SH-SY5Y (cell line): ENCODE data around the gene NEK7.

Experiments used
- GATA2 ChIP-seq: IDR thresholded peaks from 2 replicates; pipeline ENCODE4 v1.6.1; 2011; ENCODE audit warnings: mild to moderate bottlenecking, low read depth, low read length
- GATA3 ChIP-seq: IDR thresholded peaks from 2 replicates; pipeline ENCODE4 v1.6.1; 2011; ENCODE audit warnings: low read depth, mild to moderate bottlenecking, low read length, moderate library complexity

NEK7 gene

GRCh38 chr1:198290089-198290683, 133.4 kb downstream of the NEK7 start:
- TF ChIP-seq GATA2 (no peak), GATA3 (no peak)

GRCh38 chr1:198291036-198291435, 134.2 kb downstream of the NEK7 start:
- TF ChIP-seq GATA3 (no peak), GATA2 (no peak)

DNA sequence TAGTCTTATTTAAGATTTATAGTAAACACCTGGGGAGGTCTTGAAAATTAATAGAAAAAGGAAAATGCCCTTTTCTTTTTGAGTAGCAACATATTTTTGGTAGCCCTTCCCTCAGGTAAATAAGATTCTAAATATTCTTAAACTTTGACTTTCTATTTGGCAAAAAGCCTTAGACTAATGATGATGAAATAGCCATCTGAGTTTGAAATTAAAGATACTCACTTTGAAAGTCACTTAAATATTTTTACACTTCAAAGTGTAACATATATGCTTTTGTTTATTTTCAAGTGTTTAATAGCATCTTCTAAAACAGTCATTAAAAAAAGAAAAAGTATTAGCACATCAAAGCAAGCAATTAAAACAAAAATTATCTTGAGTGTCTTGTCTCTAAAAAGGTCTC, 135.1 kb downstream of the NEK7 start:
- TF ChIP-seq GATA2 = no peak
- no peak for TF ChIP-seq GATA3

- TF ChIP-seq GATA3 = no peak
- TF ChIP-seq GATA2 = no peak
Observed at GRCh38 chr1:198295225-198295624, 138.4 kb downstream of the NEK7 start.

DNA sequence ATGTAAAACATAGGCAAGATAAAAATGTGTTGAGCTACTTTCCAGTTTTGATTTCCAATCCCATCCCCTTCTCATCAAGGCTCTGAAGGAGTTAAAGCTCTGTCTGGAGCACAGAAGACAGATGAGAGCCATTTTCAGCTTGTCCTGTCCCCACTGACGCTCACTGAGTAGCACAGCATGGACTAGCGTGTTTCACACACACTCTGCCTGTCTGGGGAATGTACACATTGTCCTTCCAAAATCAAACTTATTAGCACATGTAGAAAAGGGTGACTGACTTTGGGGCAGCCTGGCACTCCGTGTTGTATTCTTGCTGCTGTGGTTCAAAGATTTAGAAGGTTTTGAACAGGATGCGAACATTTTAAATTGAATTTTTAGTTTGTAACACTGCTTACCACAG, 139.2 kb downstream of the NEK7 start:
- TF ChIP-seq GATA2 (no peak), GATA3 (no peak)

GRCh38 chr1:198297281-198297680, 140.5 kb downstream of the NEK7 start:
- TF ChIP-seq GATA3 = no peak
- TF ChIP-seq GATA2 = no peak

DNA sequence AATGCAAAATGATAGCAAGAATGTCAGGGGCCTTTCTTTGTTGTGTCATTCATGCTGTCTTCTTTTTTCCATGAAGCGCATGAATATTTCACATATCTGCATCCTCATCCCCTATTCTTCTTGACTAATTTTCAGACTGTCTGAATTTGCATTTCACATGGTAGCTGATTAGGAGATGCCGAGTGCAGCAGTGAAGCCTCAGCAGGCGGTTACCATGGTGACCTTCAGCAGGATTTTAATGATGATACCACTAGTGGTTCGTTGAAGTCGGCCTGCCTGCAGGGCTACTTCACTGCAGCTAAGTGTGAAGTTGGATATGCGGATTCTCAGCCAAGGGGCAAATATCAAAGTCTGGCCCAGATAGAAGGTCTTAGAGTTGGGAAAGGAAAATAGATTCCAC, 141.8 kb downstream of the NEK7 start:
- TF ChIP-seq GATA3 = no peak
- no peak for TF ChIP-seq GATA2

- TF ChIP-seq GATA2 (no peak), GATA3 (no peak)
Observed at GRCh38 chr1:198300451-198300850, 143.7 kb downstream of the NEK7 start.

- no peak for TF ChIP-seq GATA2
- TF ChIP-seq GATA3 = no peak
Observed at GRCh38 chr1:198304431-198304830, 147.6 kb downstream of the NEK7 start.

GRCh38 chr1:198316546-198317100, 159.8 kb downstream of the NEK7 start:
- TF ChIP-seq GATA3 (no peak), GATA2 (no peak)

- no peak for TF ChIP-seq GATA3
Observed at GRCh38 chr1:198318085-198318484, 161.3 kb downstream of the NEK7 start.

DNA sequence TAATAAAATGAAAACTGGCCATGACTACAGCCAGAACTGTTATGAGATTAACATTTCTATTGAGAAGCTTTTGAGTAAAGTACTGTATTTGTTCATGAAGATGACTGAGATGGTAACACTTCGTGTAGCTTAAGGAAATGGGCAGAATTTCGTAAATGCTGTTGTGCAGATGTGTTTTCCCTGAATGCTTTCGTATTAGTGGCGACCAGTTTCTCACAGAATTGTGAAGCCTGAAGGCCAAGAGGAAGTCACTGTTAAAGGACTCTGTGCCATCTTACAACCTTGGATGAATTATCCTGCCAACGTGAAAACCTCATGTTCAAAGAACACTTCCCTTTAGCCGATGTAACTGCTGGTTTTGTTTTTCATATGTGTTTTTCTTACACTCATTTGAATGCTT, 164.0 kb downstream of the NEK7 start:
- no peak for TF ChIP-seq GATA3
- no peak for TF ChIP-seq GATA2

GRCh38 chr1:198326232-198326631, 169.4 kb downstream of the NEK7 start:
- TF ChIP-seq GATA2 = no peak
- no peak for TF ChIP-seq GATA3

GRCh38 chr1:198326915-198327314, 170.1 kb downstream of the NEK7 start:
- TF ChIP-seq GATA2 (no peak), GATA3 (no peak)

GRCh38 chr1:198328458-198329032, 171.7 kb downstream of the NEK7 start:
- TF ChIP-seq GATA3 (no peak), GATA2 (no peak)

GRCh38 chr1:198330982-198331615, 174.3 kb downstream of the NEK7 start:
- TF ChIP-seq GATA3 (no peak), GATA2 (no peak)
